Measurements from ENCODE around the gene MEGF10. TPM values are rescaled to one million over a fixed set of nuclear protein-coding genes. Genes with fewer than 3 reads are reported as not detected.

MEGF10 gene
- total RNA-seq, 4 donors from 2014 or later, result 0.57 to 6.0 (median 4.3) TPM

GRCh38 chr5:127337876-127338275 is 47.3 kb downstream of the MEGF10 start:
- TF ChIP-seq POLR2A (IDR thresholded peaks at IDR 0.05) (no peak), CTCF (IDR thresholded peaks at IDR 0.05) (no peak)
- DNase-seq (ENCODE audit: low spot score in 2 of 2), result no peak
- intact Hi-C loops (cut with DNase I; ENCODE audit: low total_unique reads), result no loop called here
- H3K4me3 ChIP-seq (ENCODE audit: low read depth, poor library complexity, severe bottlenecking), result no peak overlapping the region
- 50 to 80% methylated on average over 1 of the region's 1 CpG for WGBS, 2 donors

DNA sequence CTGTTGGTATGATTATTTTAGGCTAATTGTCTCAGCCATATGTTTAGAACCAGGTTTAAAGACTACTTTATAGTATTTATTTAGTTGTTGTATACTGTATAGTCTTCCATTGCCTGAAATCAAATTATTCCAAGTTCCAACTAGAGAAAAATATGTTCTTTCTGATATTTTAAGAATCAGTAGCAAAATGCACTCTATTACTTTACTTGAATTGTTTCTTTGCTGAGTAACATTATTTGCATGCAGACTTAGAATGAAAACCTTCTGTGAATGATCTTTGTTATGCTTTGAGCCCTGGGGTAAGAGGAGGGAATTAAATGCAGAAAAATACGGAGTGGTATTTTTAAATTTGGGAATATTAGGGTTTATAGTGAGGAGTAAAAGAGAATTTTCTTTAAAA is 47.9 kb downstream of the MEGF10 start:
- DNase-seq (ENCODE audit: low spot score in 2 of 2), result no peak
- TF ChIP-seq CTCF (IDR thresholded peaks at IDR 0.05) (no peak), POLR2A (IDR thresholded peaks at IDR 0.05) (no peak)
- 63 to 68% methylated on average over 1 of the region's 1 CpG for WGBS, 2 donors
- intact Hi-C loops (cut with DNase I; ENCODE audit: low total_unique reads), result no loop called here
- H3K4me3 ChIP-seq (ENCODE audit: low read depth, poor library complexity, severe bottlenecking), result no peak overlapping the region

GRCh38 chr5:127340606-127341005 is 50.0 kb downstream of the MEGF10 start:
- intact Hi-C loops (cut with DNase I; ENCODE audit: low total_unique reads), result no loop called here

GRCh38 chr5:127342364-127342763 is 51.8 kb downstream of the MEGF10 start:
- 85 to 100% methylated on average over 3 of the region's 3 CpGs for WGBS, 2 donors
- no peak for DNase-seq (ENCODE audit: low spot score in 2 of 2)
- TF ChIP-seq CTCF (IDR thresholded peaks at IDR 0.05) (no peak), POLR2A (IDR thresholded peaks at IDR 0.05) (no peak)
- intact Hi-C loops (cut with DNase I; ENCODE audit: low total_unique reads), result no loop called here
- no peak overlapping the region for H3K4me3 ChIP-seq (ENCODE audit: low read depth, poor library complexity, severe bottlenecking)

More at GRCh38 chr5:127340606-127341005, 50.0 kb downstream of the MEGF10 start:
- 91 to 92% methylated on average over 4 of the region's 4 CpGs for whole genome bisulfite sequencing, 2 donors
- TF ChIP-seq CTCF (IDR thresholded peaks at IDR 0.05) (no peak), POLR2A (IDR thresholded peaks at IDR 0.05) (no peak)
- no peak for DNase-seq (ENCODE audit: low spot score in 2 of 2)
- H3K4me3 ChIP-seq (ENCODE audit: low read depth, poor library complexity, severe bottlenecking), result no peak overlapping the region

DNA sequence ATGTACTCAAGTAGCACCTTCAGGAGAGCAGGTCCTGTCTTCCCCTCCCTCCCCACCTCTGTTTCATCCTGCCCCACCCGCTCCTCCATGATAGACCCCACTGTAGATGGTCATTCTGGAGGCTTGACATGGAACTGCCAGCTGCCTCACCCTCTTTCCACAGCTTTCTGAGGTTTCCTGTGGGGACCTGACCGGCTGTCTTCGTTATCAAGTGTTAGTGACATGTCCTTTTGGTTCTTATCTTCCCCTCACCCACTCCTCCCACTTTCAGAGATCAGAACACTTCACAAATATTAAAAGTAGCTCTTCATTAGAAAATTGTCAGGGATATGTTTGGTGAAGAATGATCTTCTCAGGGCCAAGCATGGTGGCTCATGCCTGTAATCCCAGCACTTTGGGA is 52.7 kb downstream of the MEGF10 start:
- WGBS, 2 donors, result 81 to 96% methylated on average over 3 of the region's 3 CpGs
- H3K4me3 ChIP-seq (ENCODE audit: low read depth, poor library complexity, severe bottlenecking), result peak overlapping the region; percentile 2
- intact Hi-C loops (cut with DNase I; ENCODE audit: low total_unique reads), result no loop called here
- no peak for TF ChIP-seq POLR2A (IDR thresholded peaks at IDR 0.05)
- no peak for TF ChIP-seq CTCF (IDR thresholded peaks at IDR 0.05)
- DNase-seq (ENCODE audit: low spot score in 2 of 2), result no peak

DNA sequence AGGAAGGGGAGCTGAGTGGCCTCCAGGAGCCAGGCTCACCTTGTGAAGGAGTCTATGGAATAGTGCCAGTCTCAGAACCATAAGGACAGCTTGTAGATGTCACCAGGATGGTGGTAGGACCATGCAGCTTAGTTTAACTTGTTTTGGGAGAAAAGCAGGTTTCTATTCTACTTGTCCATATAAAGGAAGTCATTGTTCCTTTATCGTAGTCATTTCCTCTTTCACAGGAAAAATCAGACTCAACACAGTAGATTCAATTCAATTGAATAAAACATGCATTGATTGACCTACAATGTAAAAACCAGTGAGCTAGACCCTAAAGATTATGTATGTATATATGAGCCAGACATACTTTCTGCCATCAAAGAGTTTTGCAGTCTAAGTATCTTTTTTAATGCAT is 53.3 kb downstream of the MEGF10 start:
- H3K4me3 ChIP-seq (ENCODE audit: low read depth, poor library complexity, severe bottlenecking), result no peak overlapping the region
- no peak for DNase-seq (ENCODE audit: low spot score in 2 of 2)
- no peak for TF ChIP-seq CTCF (IDR thresholded peaks at IDR 0.05)
- no peak for TF ChIP-seq POLR2A (IDR thresholded peaks at IDR 0.05)
- intact Hi-C loops (cut with DNase I; ENCODE audit: low total_unique reads), result no loop called here
- 70 to 71% methylated on average over 1 of the region's 1 CpG for WGBS, 2 donors
